Measurements from ENCODE around the gene IGSF9B. TPM values are rescaled to one million over a fixed set of nuclear protein-coding genes. Genes with fewer than 3 reads are reported as not detected.

Gene IGSF9B
- total and polyA plus RNA-seq, 9 of the 15 experiments (the other 6 are each of a cell fraction or from before 2014, with no cell fraction given) = 0.09 TPM; not detected in 8

DNA sequence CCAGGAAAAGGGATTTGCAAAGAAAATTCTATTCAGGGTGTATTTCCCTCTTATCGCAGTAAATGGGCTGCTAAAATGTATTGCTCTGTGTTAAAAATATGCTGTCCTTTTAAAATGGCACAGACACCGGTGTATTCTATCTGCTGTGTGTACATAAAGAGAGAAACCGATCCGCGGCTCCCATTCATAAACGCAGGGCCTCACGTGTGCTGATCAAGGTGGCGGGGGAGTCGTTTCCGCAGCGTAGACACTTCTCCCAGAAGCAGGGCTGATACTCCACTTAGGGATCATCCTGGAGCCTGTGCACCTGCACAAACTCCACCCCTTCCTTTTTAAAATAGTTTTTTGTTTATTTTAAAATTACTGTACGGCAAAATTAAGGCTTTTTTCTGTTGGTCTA, 26.1 kb upstream of the IGSF9B start (continued):
- TF ChIP-seq CHAMP1 (IDR thresholded peaks at IDR 0.05) (no peak), FOXK1 (CRISPR knock-in tag; IDR thresholded peaks at IDR 0.05; ENCODE audit: borderline replicate concordance) (no peak), ZNF778 (CRISPR knock-in tag; IDR thresholded peaks at IDR 0.05) (no peak), KDM5B (IDR thresholded peaks at IDR 0.05; ENCODE audit: insufficient replicate concordance, low read depth, low read length) (no peak), ZNF232 (CRISPR knock-in tag; IDR thresholded peaks at IDR 0.05) (no peak)

- DNase-seq (ENCODE audit: extremely low read depth in 1 of 4, low spot score in 3 of 4) (no peak), FAIRE-seq (no peak)
- BruUV-seq (replicated peaks) = no TSS peak
Observed at GRCh38 chr11:133982151-133982550, 25.4 kb upstream of the IGSF9B start.

More at GRCh38 chr11:133982151-133982550, 25.4 kb upstream of the IGSF9B start:
- intact Hi-C loops (cut with micrococcal nuclease) = no loop called here
- Histone ChIP-seq H3K4me2 (ENCODE audit: insufficient read depth, low read length) (no peak overlapping the region), H3K36me3 (ENCODE audit: control insufficient read depth, insufficient read depth, low read length) (no peaks in the 10 kb centered on the region), H3K27me3 (ENCODE audit: control insufficient read depth in 2 of 2, insufficient read depth in 2 of 2, low read length in 2 of 2) (peaks cover 19 to 51% of the 10 kb centered on the region in 2 experiments; a peak in 3 of 5 replicates), H2AFZ (ENCODE audit: low read depth, low read length) (no peak overlapping the region), H3K9ac (ENCODE audit: insufficient read depth in 1 of 2, low read depth in 2 of 2, low read length in 2 of 2) (no peak overlapping the region), H3K4me1 (replicated peaks in 1 of 2; ENCODE audit: control insufficient read depth in 2 of 2, insufficient read depth in 2 of 2, low read length in 2 of 2) (no peaks in the 10 kb centered on the region), H3K27ac (ENCODE audit: extremely low read depth, low read depth, low read length) (no peak overlapping the region), H3K79me2 (ENCODE audit: control insufficient read depth, insufficient read depth, low read length) (no peaks in the 10 kb centered on the region), H3K9me1 (ENCODE audit: control insufficient read depth, insufficient read depth, low read length) (peaks cover 3% of the 10 kb centered on the region), H3K4me3 (no peak overlapping the region), H3K9me3 (replicated peaks; ENCODE audit: control insufficient read depth, insufficient read depth, low read depth, low read length) (no peaks in the 10 kb centered on the region), H4K20me1 (replicated peaks; ENCODE audit: control insufficient read depth, insufficient read depth, low read length) (peaks cover 4% of the 10 kb centered on the region; the same call in 1 of the 2 replicates)
- TF ChIP-seq ZNF175 (CRISPR knock-in tag; IDR thresholded peaks at IDR 0.05; ENCODE audit: low read depth) (no peak), COPS2 (conservative IDR thresholded peaks at IDR 0.05) (no peak)
- TF ChIP-seq, protein P1, sequence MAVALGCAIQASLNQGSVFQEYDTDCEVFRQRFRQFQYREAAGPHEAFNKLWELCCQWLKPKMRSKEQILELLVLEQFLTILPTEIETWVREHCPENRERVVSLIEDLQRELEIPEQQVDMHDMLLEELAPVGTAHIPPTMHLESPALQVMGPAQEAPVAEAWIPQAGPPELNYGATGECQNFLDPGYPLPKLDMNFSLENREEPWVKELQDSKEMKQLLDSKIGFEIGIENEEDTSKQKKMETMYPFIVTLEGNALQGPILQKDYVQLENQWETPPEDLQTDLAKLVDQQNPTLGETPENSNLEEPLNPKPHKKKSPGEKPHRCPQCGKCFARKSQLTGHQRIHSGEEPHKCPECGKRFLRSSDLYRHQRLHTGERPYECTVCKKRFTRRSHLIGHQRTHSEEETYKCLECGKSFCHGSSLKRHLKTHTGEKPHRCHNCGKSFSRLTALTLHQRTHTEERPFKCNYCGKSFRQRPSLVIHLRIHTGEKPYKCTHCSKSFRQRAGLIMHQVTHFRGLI (CRISPR knock-in tag; IDR thresholded peaks at IDR 0.05) = no peak
- ChIA-PET POLR2A (interaction anchor here (0.7 kb wide), 1 partner anchor 18 kb away, joined by 4 read pairs; no protein-coding TSS in a partner anchor), CTCF (ENCODE audit: low intra/inter-chr PET ratio) (no interaction called here)
- ATAC-seq = no peak
- in situ Hi-C loops (cut with MboI) = no loop called here
- WGBS (ENCODE audit: insufficient coverage, low coverage, missing lambda C conversion rate) = 0% methylated on average over 10 of the region's 14 CpGs
